Measurements from ENCODE around the gene MGAT3.

The MGAT3 gene

DNA sequence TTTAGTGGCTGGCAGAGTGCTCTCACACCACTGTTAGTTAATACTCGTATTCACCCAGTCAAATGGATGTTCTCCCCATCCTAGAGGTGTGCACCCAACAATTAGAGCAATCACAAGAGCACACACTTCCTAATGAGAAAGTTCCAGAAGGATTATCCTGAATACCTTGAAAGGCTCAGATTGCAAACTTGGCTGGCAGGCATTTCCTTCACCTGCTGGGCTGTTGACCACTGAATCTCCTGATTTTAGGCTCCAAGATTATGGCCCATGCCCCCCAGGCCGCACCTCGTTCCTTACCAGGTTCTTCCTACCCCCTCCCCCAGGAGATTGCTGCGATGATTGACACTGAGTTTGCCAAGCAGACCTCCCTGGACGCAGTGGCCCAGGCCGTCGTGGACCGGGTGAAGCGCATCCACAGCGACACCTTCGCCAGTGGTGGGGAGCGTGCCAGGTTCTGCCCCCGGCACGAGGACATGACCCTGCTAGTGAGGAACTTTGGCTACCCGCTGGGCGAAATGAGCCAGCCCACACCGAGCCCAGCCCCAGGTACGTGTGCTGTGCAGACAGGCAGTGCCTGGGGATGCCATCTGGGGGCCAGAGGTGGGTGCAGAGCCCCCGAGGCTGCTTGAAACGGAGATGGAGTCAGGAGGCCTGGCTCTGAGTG lies 30.3 kb upstream of the MGAT3 start:
- H3K36me3 ChIP-seq (ENCODE audit: low read length): peaks cover 3% of the 10 kb centered on the region; the same call in 1 of the 2 replicates
- no peaks in the 10 kb centered on the region for H3K79me2 ChIP-seq (ENCODE audit: insufficient read depth, low read length)
- H3K4me2 ChIP-seq (ENCODE audit: low read depth, low read length, poor library complexity, severe bottlenecking): no peak overlapping the region
- no peak overlapping the region for H3K27ac ChIP-seq (ENCODE audit: low read depth, low read length)
- H3K9me3 ChIP-seq (ENCODE audit: insufficient read depth, low read length): no peaks in the 10 kb centered on the region
- H3K27me3 ChIP-seq (ENCODE audit: low read length): no peaks in the 10 kb centered on the region
- H3K9ac ChIP-seq (ENCODE audit: low read length): no peak overlapping the region
- no peak overlapping the region for H3K4me3 ChIP-seq (ENCODE audit: insufficient read depth, low read length, poor library complexity, severe bottlenecking)
- TF ChIP-seq, protein P1, sequence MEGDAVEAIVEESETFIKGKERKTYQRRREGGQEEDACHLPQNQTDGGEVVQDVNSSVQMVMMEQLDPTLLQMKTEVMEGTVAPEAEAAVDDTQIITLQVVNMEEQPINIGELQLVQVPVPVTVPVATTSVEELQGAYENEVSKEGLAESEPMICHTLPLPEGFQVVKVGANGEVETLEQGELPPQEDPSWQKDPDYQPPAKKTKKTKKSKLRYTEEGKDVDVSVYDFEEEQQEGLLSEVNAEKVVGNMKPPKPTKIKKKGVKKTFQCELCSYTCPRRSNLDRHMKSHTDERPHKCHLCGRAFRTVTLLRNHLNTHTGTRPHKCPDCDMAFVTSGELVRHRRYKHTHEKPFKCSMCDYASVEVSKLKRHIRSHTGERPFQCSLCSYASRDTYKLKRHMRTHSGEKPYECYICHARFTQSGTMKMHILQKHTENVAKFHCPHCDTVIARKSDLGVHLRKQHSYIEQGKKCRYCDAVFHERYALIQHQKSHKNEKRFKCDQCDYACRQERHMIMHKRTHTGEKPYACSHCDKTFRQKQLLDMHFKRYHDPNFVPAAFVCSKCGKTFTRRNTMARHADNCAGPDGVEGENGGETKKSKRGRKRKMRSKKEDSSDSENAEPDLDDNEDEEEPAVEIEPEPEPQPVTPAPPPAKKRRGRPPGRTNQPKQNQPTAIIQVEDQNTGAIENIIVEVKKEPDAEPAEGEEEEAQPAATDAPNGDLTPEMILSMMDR (IDR thresholded peaks at IDR 0.05; ENCODE audit: insufficient read depth, low read length, poor library complexity, severe bottlenecking): no peak
- TF ChIP-seq EZH2phosphoT487 (conservative IDR thresholded peaks at IDR 0.05; ENCODE audit: low read length): no peak
- no peaks in the 10 kb centered on the region for H3F3A ChIP-seq (ENCODE audit: insufficient read depth)
- no peaks in the 10 kb centered on the region for H3K9me2 ChIP-seq (replicated peaks; ENCODE audit: insufficient read depth, low read length)
- H4K20me1 ChIP-seq (ENCODE audit: low read depth, low read length): no peaks in the 10 kb centered on the region
- H2AFZ ChIP-seq (ENCODE audit: low read depth, low read length, severe bottlenecking): no peak overlapping the region

DNA sequence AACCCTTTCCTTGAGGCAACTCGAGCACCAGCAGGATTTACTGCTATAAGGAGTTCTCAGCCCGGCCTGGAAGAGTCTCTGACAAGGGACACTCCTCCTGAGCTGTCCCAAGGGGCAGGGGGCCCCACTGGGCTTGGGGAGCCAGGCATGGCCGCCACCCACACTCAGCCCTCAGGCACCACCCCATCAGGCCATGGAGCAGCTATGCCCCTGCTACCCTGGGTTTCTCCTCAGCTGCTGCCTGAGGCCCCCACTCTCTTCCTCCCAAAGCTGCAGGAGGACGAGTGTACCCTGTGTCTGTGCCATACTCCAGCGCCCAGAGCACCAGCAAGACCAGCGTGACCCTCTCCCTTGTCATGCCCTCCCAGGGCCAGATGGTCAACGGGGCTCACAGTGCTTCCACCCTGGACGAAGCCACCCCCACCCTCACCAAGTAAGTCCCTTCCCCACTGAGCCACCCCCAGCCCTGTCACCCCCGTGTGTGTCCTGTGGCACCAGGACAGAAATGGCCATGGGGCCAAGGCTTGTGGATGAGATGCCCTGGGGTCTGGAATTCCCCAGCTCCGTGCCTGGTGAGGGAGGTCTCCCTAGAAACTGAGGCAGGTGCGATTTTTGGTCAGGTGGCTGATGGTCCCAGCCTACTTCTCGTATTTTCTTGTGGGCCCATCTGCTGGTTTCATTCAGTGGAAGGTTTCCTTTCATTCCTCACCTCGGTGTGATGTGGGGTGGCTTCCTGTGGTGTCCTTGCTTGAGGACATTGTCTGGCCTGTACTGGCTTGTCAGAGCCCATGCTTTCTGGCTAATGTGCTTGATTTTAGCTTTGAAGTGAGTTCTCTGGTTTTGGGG lies 28.8 kb upstream of the MGAT3 start:
- no peaks in the 10 kb centered on the region for H3K27me3 ChIP-seq (ENCODE audit: low read length)
- peaks cover 3% of the 10 kb centered on the region; the same call in 1 of the 2 replicates for H3K36me3 ChIP-seq (ENCODE audit: low read length)
- H3K9ac ChIP-seq (ENCODE audit: low read length): no peak overlapping the region
- no peak overlapping the region for H3K4me3 ChIP-seq (ENCODE audit: insufficient read depth, low read length, poor library complexity, severe bottlenecking)
- TF ChIP-seq, protein P1 (IDR thresholded peaks at IDR 0.05; ENCODE audit: insufficient read depth, low read length, poor library complexity, severe bottlenecking): no peak
- no peak for TF ChIP-seq EZH2phosphoT487 (conservative IDR thresholded peaks at IDR 0.05; ENCODE audit: low read length)
- H2AFZ ChIP-seq (ENCODE audit: low read depth, low read length, severe bottlenecking): no peak overlapping the region
- H3K79me2 ChIP-seq (ENCODE audit: insufficient read depth, low read length): no peaks in the 10 kb centered on the region
- no peak overlapping the region for H3K4me2 ChIP-seq (ENCODE audit: low read depth, low read length, poor library complexity, severe bottlenecking)
- no peak overlapping the region for H3K27ac ChIP-seq (ENCODE audit: low read depth, low read length)
- no peaks in the 10 kb centered on the region for H4K20me1 ChIP-seq (ENCODE audit: low read depth, low read length)
- no peaks in the 10 kb centered on the region for H3F3A ChIP-seq (ENCODE audit: insufficient read depth)
- no peaks in the 10 kb centered on the region for H3K9me3 ChIP-seq (ENCODE audit: insufficient read depth, low read length)
- H3K9me2 ChIP-seq (replicated peaks; ENCODE audit: insufficient read depth, low read length): no peaks in the 10 kb centered on the region

DNA sequence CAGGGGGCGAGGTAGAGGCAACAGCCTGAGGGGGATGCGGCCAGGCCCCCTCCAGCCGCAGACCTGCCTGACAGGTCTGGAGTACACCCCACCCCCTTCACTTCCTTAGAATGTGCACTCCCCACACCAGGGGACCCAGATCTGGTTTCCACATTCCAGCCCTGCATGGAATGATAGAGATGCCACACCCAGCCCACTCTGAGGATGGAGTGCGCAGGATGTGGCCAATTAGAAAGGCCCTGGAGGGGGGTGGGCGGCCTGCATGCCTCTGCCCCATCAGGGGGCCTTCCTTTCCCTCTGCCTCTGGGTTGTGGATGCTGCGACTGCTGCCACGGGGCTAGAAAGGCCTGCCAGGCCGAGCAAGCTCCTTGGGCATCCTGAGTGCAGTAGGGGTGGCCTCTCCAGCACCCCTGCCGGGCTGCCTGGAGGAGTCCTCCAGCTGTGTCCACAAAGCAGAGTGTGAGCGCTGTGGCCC lies 28.2 kb upstream of the MGAT3 start:
- H3K9me3 ChIP-seq (ENCODE audit: insufficient read depth, low read length): no peaks in the 10 kb centered on the region
- no peaks in the 10 kb centered on the region for H3F3A ChIP-seq (ENCODE audit: insufficient read depth)
- no peak overlapping the region for H3K27ac ChIP-seq (ENCODE audit: low read depth, low read length)
- H4K20me1 ChIP-seq (ENCODE audit: low read depth, low read length): no peaks in the 10 kb centered on the region
- H3K9me2 ChIP-seq (replicated peaks; ENCODE audit: insufficient read depth, low read length): no peaks in the 10 kb centered on the region
- TF ChIP-seq, protein P1 (IDR thresholded peaks at IDR 0.05; ENCODE audit: insufficient read depth, low read length, poor library complexity, severe bottlenecking): no peak
- TF ChIP-seq EZH2phosphoT487 (conservative IDR thresholded peaks at IDR 0.05; ENCODE audit: low read length): no peak
- H3K79me2 ChIP-seq (ENCODE audit: insufficient read depth, low read length): no peaks in the 10 kb centered on the region
- H3K4me3 ChIP-seq (ENCODE audit: insufficient read depth, low read length, poor library complexity, severe bottlenecking): no peak overlapping the region
- H3K4me2 ChIP-seq (ENCODE audit: low read depth, low read length, poor library complexity, severe bottlenecking): no peak overlapping the region
- no peak overlapping the region for H2AFZ ChIP-seq (ENCODE audit: low read depth, low read length, severe bottlenecking)
- H3K9ac ChIP-seq (ENCODE audit: low read length): no peak overlapping the region
- no peaks in the 10 kb centered on the region for H3K27me3 ChIP-seq (ENCODE audit: low read length)
- H3K36me3 ChIP-seq (ENCODE audit: low read length): peaks cover 3% of the 10 kb centered on the region; the same call in 1 of the 2 replicates

All from SU-DHL-6 (cell line).